NT2/D1 (cell line): ENCODE results near the gene B4GALT5.

Experiments used
- SUZ12 ChIP-seq: IDR thresholded peaks from 2 replicates; pipeline ENCODE4 v1.6.1; 2011; ENCODE audit not compliant: insufficient read length, insufficient read depth; ENCODE audit errors: extremely low read depth
- YY1 ChIP-seq: IDR thresholded peaks from 2 replicates; pipeline ENCODE4 v1.6.1; 2011; ENCODE audit not compliant: insufficient read length, insufficient read depth
- ZNF274 ChIP-seq: IDR thresholded peaks from 2 replicates; pipeline ENCODE4 v1.6.1; 2011; ENCODE audit warnings: mild to moderate bottlenecking, low read depth, low read length

- TF ChIP-seq SUZ12 (no peak), ZNF274 (no peak), YY1 (no peak)
Observed at GRCh38 chr20:49615401-49616153, 98.1 kb downstream of the B4GALT5 start.
